ENCODE measurements around the gene SP110. TPM values are rescaled to one million over a fixed set of nuclear protein-coding genes. Genes with fewer than 3 reads are reported as not detected.
A peak's percentile ranks its signal among the peaks of the same experiment; 100 is the strongest.

Gene SP110
- total RNA-seq, 1 experiment from 2014 or later, result 11.0 TPM

- Histone ChIP-seq H3K4me1 (ENCODE audit: insufficient read depth, low read length, poor library complexity, severe bottlenecking) (peaks cover 4% of the 10 kb centered on the region), H3K36me3 (ENCODE audit: insufficient read depth, low read length, poor library complexity, severe bottlenecking) (no peaks in the 10 kb centered on the region), H3K9me3 (ENCODE audit: low read depth, low read length, poor library complexity, severe bottlenecking) (no peaks in the 10 kb centered on the region), H3K27ac (ENCODE audit: low read depth, low read length, poor library complexity, severe bottlenecking) (no peak overlapping the region), H3K4me3 (ENCODE audit: low read depth, low read length, poor library complexity, severe bottlenecking) (no peak overlapping the region), H3K27me3 (replicated peaks; ENCODE audit: insufficient read depth, low read depth, low read length, poor library complexity) (no peaks in the 10 kb centered on the region)
- ChIA-PET CTCF (interaction anchor here (0.7 kb wide), 1 partner anchor 1626 kb away, joined by 6 read pairs; no protein-coding TSS in a partner anchor), POLR2A (ENCODE audit: low non-redundant PET) (interaction anchor here (0.5 kb wide), 1 partner anchor 23 kb away, joined by 3 read pairs; no protein-coding TSS in a partner anchor)
- no peak for DNase-seq (ENCODE audit: low spot score)
- intact Hi-C loops (cut with micrococcal nuclease; ENCODE audit: unreplicated experiment), result no loop called here
- TF ChIP-seq EZH2 (IDR thresholded peaks at IDR 0.05; ENCODE audit: borderline replicate concordance, low read depth, low read length, poor library complexity, severe bottlenecking), result no peak
- TF ChIP-seq, protein P1, sequence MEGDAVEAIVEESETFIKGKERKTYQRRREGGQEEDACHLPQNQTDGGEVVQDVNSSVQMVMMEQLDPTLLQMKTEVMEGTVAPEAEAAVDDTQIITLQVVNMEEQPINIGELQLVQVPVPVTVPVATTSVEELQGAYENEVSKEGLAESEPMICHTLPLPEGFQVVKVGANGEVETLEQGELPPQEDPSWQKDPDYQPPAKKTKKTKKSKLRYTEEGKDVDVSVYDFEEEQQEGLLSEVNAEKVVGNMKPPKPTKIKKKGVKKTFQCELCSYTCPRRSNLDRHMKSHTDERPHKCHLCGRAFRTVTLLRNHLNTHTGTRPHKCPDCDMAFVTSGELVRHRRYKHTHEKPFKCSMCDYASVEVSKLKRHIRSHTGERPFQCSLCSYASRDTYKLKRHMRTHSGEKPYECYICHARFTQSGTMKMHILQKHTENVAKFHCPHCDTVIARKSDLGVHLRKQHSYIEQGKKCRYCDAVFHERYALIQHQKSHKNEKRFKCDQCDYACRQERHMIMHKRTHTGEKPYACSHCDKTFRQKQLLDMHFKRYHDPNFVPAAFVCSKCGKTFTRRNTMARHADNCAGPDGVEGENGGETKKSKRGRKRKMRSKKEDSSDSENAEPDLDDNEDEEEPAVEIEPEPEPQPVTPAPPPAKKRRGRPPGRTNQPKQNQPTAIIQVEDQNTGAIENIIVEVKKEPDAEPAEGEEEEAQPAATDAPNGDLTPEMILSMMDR (conservative IDR thresholded peaks at IDR 0.05; ENCODE audit: low read depth, low read length), result no peak
- BruUV-seq (replicated peaks), result no TSS peak
Measured at GRCh38 chr2:230221493-230221892, 1.7 kb upstream of the SP110 start.

DNA sequence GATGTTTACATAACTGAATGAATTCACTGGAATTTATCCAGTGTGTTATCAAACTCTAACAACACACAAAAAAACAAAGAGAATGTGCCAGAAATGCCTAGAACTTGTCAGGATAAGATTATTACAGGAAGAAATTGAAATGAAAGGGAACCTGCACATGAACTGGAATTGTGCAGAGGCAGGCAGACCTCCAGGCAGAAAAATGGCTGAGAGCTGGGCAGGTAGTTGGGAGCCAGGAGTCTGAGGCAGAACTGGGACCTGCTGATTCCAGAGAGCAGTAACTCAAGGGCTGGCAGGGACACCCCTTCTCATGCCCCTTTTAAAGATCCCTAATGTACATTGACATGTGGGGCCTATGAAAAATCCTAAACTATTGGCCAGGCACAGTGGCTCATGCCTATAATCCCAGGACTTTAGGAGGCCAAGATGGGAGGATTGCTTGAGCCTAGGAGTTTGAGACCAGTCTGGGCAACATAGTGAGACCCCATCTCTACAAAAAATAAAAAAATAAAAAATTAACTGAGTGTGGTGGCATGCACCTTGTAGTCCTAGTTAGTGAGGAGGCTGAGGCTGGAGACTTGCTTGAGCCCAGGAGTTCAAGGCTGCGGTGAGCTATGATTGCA is 674 bp upstream of the SP110 start:
- TF ChIP-seq, protein P1 (conservative IDR thresholded peaks at IDR 0.05; ENCODE audit: low read depth, low read length), result no peak
- TF ChIP-seq EZH2 (IDR thresholded peaks at IDR 0.05; ENCODE audit: borderline replicate concordance, low read depth, low read length, poor library complexity, severe bottlenecking), result no peak
- Histone ChIP-seq H3K9me3 (ENCODE audit: low read depth, low read length, poor library complexity, severe bottlenecking) (no peaks in the 10 kb centered on the region), H3K4me1 (ENCODE audit: insufficient read depth, low read length, poor library complexity, severe bottlenecking) (peaks cover 4% of the 10 kb centered on the region), H3K27me3 (replicated peaks; ENCODE audit: insufficient read depth, low read depth, low read length, poor library complexity) (no peaks in the 10 kb centered on the region), H3K36me3 (ENCODE audit: insufficient read depth, low read length, poor library complexity, severe bottlenecking) (no peaks in the 10 kb centered on the region), H3K27ac (ENCODE audit: low read depth, low read length, poor library complexity, severe bottlenecking) (peak overlapping the region; percentile 49), H3K4me3 (ENCODE audit: low read depth, low read length, poor library complexity, severe bottlenecking) (peak overlapping the region; percentile 59)
- intact Hi-C loops (cut with micrococcal nuclease; ENCODE audit: unreplicated experiment), result no loop called here
- no TSS peak for BruUV-seq (replicated peaks)
- peak; percentile 3 for DNase-seq (ENCODE audit: low spot score)
- ChIA-PET CTCF (no interaction called here), POLR2A (ENCODE audit: low non-redundant PET) (no interaction called here)

DNA sequence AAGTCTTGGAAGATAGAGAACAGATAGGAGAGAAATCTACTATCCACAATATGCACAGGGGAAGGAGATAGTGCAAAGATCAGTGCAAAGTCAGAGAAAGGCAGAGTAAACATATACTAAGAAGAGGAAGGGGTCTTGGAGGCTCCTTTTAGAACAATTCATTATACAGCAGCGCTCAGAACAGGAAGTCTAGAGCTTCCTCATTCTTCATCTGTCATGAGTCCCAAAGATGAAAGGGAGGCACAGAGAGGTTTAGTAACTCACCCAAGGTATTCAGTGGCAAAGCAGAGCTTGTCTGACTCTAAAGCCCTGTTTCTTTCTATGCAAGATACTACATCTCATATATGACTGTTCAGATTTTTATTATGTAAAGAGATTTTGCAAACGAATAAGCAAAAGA is 1.4 kb downstream of the SP110 start:
- H3K27me3 ChIP-seq (replicated peaks; ENCODE audit: insufficient read depth, low read depth, low read length, poor library complexity), result no peaks in the 10 kb centered on the region
- no peak overlapping the region for H3K4me3 ChIP-seq (ENCODE audit: low read depth, low read length, poor library complexity, severe bottlenecking)
- H3K9me3 ChIP-seq (ENCODE audit: low read depth, low read length, poor library complexity, severe bottlenecking), result no peaks in the 10 kb centered on the region
- POLR2A ChIA-PET (ENCODE audit: low non-redundant PET), result interaction anchor here (0.5 kb wide), 1 partner anchor 147 kb away, joined by 5 read pairs; no protein-coding TSS in a partner anchor
- no peaks in the 10 kb centered on the region for H3K36me3 ChIP-seq (ENCODE audit: insufficient read depth, low read length, poor library complexity, severe bottlenecking)
- peaks cover 4% of the 10 kb centered on the region for H3K4me1 ChIP-seq (ENCODE audit: insufficient read depth, low read length, poor library complexity, severe bottlenecking)
- intact Hi-C loops (cut with micrococcal nuclease; ENCODE audit: unreplicated experiment), result no loop called here
- CTCF ChIA-PET, result no interaction called here
- TF ChIP-seq EZH2 (IDR thresholded peaks at IDR 0.05; ENCODE audit: borderline replicate concordance, low read depth, low read length, poor library complexity, severe bottlenecking), result no peak
- TF ChIP-seq, protein P1 (conservative IDR thresholded peaks at IDR 0.05; ENCODE audit: low read depth, low read length), result no peak
- no peak overlapping the region for H3K27ac ChIP-seq (ENCODE audit: low read depth, low read length, poor library complexity, severe bottlenecking)
- BruUV-seq (replicated peaks), result no TSS peak
- DNase-seq (ENCODE audit: low spot score), result no peak
